Globus pallidus (tissue), 1 donor: ENCODE data around the gene SGSM2.
A peak's percentile ranks its signal among the peaks of the same experiment; 100 is the strongest.
"Not testable (repeated sequence)": the region's sequence is repeated elsewhere in the genome, so short reads cannot be mapped to it uniquely, and the experiment has no call there.

Experiments
- DNase-seq: peaks from one replicate; pipeline ENCODE4 v3.0.0-alpha.2; 2015; ENCODE audit warnings: low spot score

SGSM2 gene

GRCh38 chr17:2336852-2337543, at the start of gene SGSM2:
Gene SGSM2 (plus strand): TSS chr17:2337501. CDS start chr17:2337689, 188 bp downstream.
- DNase-seq = peak; percentile 49

GRCh38 chr17:2289878-2290478, 47.3 kb upstream of the SGSM2 start:
- DNase-seq = no peak

GRCh38 chr17:2292100-2292499, 45.2 kb upstream of the SGSM2 start:
- DNase-seq = no peak

- no peak for DNase-seq
Measured at GRCh38 chr17:2295575-2295974, 41.7 kb upstream of the SGSM2 start.

GRCh38 chr17:2297023-2297422, 40.3 kb upstream of the SGSM2 start:
- no peak for DNase-seq

GRCh38 chr17:2299136-2299535, 38.2 kb upstream of the SGSM2 start:
- no peak for DNase-seq

GRCh38 chr17:2299756-2300155, 37.5 kb upstream of the SGSM2 start:
- DNase-seq = no peak

GRCh38 chr17:2302778-2303203, 34.5 kb upstream of the SGSM2 start:
- DNase-seq = no peak

GRCh38 chr17:2303204-2304188, 33.8 kb upstream of the SGSM2 start, which contains the start of the genes SMG6 and SRR:
Gene SMG6 (minus strand): TSS chr17:2303785. CDS start chr17:2303720, 65 bp downstream.
Gene SRR (plus strand): TSS chr17:2303950. CDS start chr17:2315561, 11,611 bp downstream.
- DNase-seq = peak; percentile 86

- DNase-seq = no peak
Measured at GRCh38 chr17:2304931-2305330, 32.4 kb upstream of the SGSM2 start.

GRCh38 chr17:2309338-2310154, 27.8 kb upstream of the SGSM2 start:
- DNase-seq = no peak

GRCh38 chr17:2312736-2313135, 24.6 kb upstream of the SGSM2 start:
- no peak for DNase-seq

- DNase-seq = not testable (repeated sequence)
Measured at GRCh38 chr17:2316916-2317205, 20.4 kb upstream of the SGSM2 start.

- no peak for DNase-seq
Measured at GRCh38 chr17:2317796-2318195, 19.5 kb upstream of the SGSM2 start.

- no peak for DNase-seq
Measured at GRCh38 chr17:2319051-2319450, 18.2 kb upstream of the SGSM2 start.

GRCh38 chr17:2321399-2321798, 15.9 kb upstream of the SGSM2 start:
- no peak for DNase-seq

- DNase-seq = no peak
Measured at GRCh38 chr17:2323629-2324314, 13.5 kb upstream of the SGSM2 start.

GRCh38 chr17:2331303-2331702, 6.0 kb upstream of the SGSM2 start:
- DNase-seq = no peak

GRCh38 chr17:2335726-2336214, 1.5 kb upstream of the SGSM2 start:
- no peak for DNase-seq

- peak; percentile 91 for DNase-seq
Measured at GRCh38 chr17:2336215-2336851, 968 bp upstream of the SGSM2 start, which contains the start of gene TSR1. Gene TSR1 (minus strand): TSS chr17:2336457. CDS start chr17:2336427, 30 bp downstream.
